Measurements from ENCODE around the gene ASAP3. TPM values are rescaled to one million over a fixed set of nuclear protein-coding genes. Genes with fewer than 3 reads are reported as not detected.

The ASAP3 gene
- total and polyA plus RNA-seq, 8 donors, result 17.9 to 37.4 (median 25.3) TPM

- intact Hi-C loops (cut with DNase I), result no loop called here
- FAIRE-seq (no peak), DNase-seq (no peak), ATAC-seq (no peak)
- H3K4me1 ChIP-seq, result no peaks in the 10 kb centered on the region
- H3K36me3 ChIP-seq, result peaks cover 0 to 30% (median 0%) of the 10 kb centered on the region in 3 donors
- H3K27ac ChIP-seq, result no peak overlapping the region
- 89 to 90% methylated on average over 8 of the region's 8 CpGs for WGBS, 2 donors
- H3K4me3 ChIP-seq, result no peak overlapping the region
- TF ChIP-seq CTCF (IDR thresholded peaks at IDR 0.05), result no peak
- no peaks in the 10 kb centered on the region for H3K9me3 ChIP-seq
- H3K27me3 ChIP-seq, result no peaks in the 10 kb centered on the region
These were observed 45.4 kb downstream of the ASAP3 start for GRCh38 chr1:23438545-23438944.

GRCh38 chr1:23437355-23437664, 46.7 kb downstream of the ASAP3 start:
- no peaks in the 10 kb centered on the region for H3K27me3 ChIP-seq
- H3K36me3 ChIP-seq, result peaks cover 0 to 40% (median 0%) of the 10 kb centered on the region in 3 donors
- FAIRE-seq (no peak), ATAC-seq (no peak), DNase-seq (no peak)
- no peak for TF ChIP-seq CTCF (IDR thresholded peaks at IDR 0.05)
- H3K9me3 ChIP-seq, result no peaks in the 10 kb centered on the region
- WGBS, 2 donors, result 93 to 97% methylated on average over 12 to 13 of the region's 13 CpGs
- intact Hi-C loops (cut with DNase I), result no loop called here
- no peak overlapping the region for H3K27ac ChIP-seq
- H3K4me1 ChIP-seq, result no peaks in the 10 kb centered on the region
- no peak overlapping the region for H3K4me3 ChIP-seq

GRCh38 chr1:23436520-23437354, 47.2 kb downstream of the ASAP3 start:
- DNase-seq, result peak in 1 of 6 donors; percentile 72
- TF ChIP-seq CTCF (IDR thresholded peaks at IDR 0.05), result no peak
- Histone ChIP-seq H3K36me3 (peaks cover 0 to 45% (median 0%) of the 10 kb centered on the region in 3 donors), H3K27ac (no peak overlapping the region), H3K4me1 (no peaks in the 10 kb centered on the region), H3K4me3 (no peak overlapping the region), H3K9me3 (no peaks in the 10 kb centered on the region), H3K27me3 (no peaks in the 10 kb centered on the region)
- FAIRE-seq, result no peak
- peak in 2 of 4 donors; percentile 52 to 63 for ATAC-seq
- 81 to 82% methylated on average over 45 to 49 of the region's 49 CpGs for WGBS, 2 donors
- intact Hi-C loops (cut with DNase I), result no loop called here

- H3K27me3 ChIP-seq, result no peaks in the 10 kb centered on the region
- H3K4me1 ChIP-seq, result no peaks in the 10 kb centered on the region
- no peak overlapping the region for H3K4me3 ChIP-seq
- no peak for TF ChIP-seq CTCF (IDR thresholded peaks at IDR 0.05)
- no peak for DNase-seq
- intact Hi-C loops (cut with DNase I), result no loop called here
- ATAC-seq, result no peak
- FAIRE-seq, result no peak
- 86 to 90% methylated on average over 7 of the region's 7 CpGs for whole genome bisulfite sequencing, 2 donors
- no peak overlapping the region for H3K27ac ChIP-seq
- no peaks in the 10 kb centered on the region for H3K9me3 ChIP-seq
- peaks cover 0 to 48% (median 7%) of the 10 kb centered on the region in 3 donors for H3K36me3 ChIP-seq
These were observed 49.7 kb downstream of the ASAP3 start for GRCh38 chr1:23434260-23434775.

GRCh38 chr1:23433122-23433521, 50.9 kb downstream of the ASAP3 start:
- no peak for TF ChIP-seq CTCF (IDR thresholded peaks at IDR 0.05)
- peaks cover 0 to 48% (median 7%) of the 10 kb centered on the region in 3 donors for H3K36me3 ChIP-seq
- WGBS, 2 donors, result 92 to 97% methylated on average over 10 of the region's 10 CpGs
- H3K27me3 ChIP-seq, result no peaks in the 10 kb centered on the region
- no peak for DNase-seq
- no peaks in the 10 kb centered on the region for H3K4me1 ChIP-seq
- no peak for ATAC-seq
- no peaks in the 10 kb centered on the region for H3K9me3 ChIP-seq
- no peak overlapping the region for H3K27ac ChIP-seq
- H3K4me3 ChIP-seq, result no peak overlapping the region
- FAIRE-seq, result no peak
- intact Hi-C loops (cut with DNase I), result no loop called here
